ENCODE data around the gene ZNF275. TPM values are rescaled to one million over a fixed set of nuclear protein-coding genes. Genes with fewer than 3 reads are reported as not detected.

Gene ZNF275
- polyA plus RNA-seq, 3 donors, result 18.5 to 19.4 (median 18.8) TPM

Other genes with a start within 250 kb of the ZNF275 start
- gene MAGEA1, start 154.9 kb upstream of the ZNF275 start, polyA plus RNA-seq (ENCODE audit: insufficient read length in 3 of 3), result not detected
- under 1 TPM; 0.04 to 0.12 (median 0.10) TPM for gene PNMA6F, start 12.4 kb upstream of the ZNF275 start, polyA plus RNA-seq (ENCODE audit: insufficient read length in 3 of 3)
- gene PNMA6E, start 67.2 kb downstream of the ZNF275 start, polyA plus RNA-seq (ENCODE audit: insufficient read length in 3 of 3), result not detected
- under 1 TPM; 0.75 to 0.98 (median 0.80) TPM for gene ZFP92, start 77.3 kb downstream of the ZNF275 start, polyA plus RNA-seq (ENCODE audit: insufficient read length in 3 of 3)
- gene TREX2, start 111.9 kb downstream of the ZNF275 start, polyA plus RNA-seq (ENCODE audit: insufficient read length in 3 of 3), result under 1 TPM; 0.21 to 0.24 (median 0.24) TPM
- 10 to 100 TPM; 21.1 to 25.3 (median 22.8) TPM for gene HAUS7, start 136.4 kb downstream of the ZNF275 start, polyA plus RNA-seq (ENCODE audit: insufficient read length in 3 of 3)
- 100 to 1,000 TPM; 144 to 189 (median 175) TPM for gene BGN, start 160.8 kb downstream of the ZNF275 start, polyA plus RNA-seq (ENCODE audit: insufficient read length in 3 of 3)
- under 1 TPM; 0.11 to 0.24 (median 0.14) TPM for gene ATP2B3, start 183.5 kb downstream of the ZNF275 start, polyA plus RNA-seq (ENCODE audit: insufficient read length in 3 of 3)